Measurements from ENCODE around the gene DUS1L.

GRCh38 chr17:82037092-82037888 lies 28.3 kb downstream of the DUS1L start, which contains the start of gene DCXR:
- TF ChIP-seq CTCF (IDR thresholded peaks at IDR 0.05) (peak; percentile 96), ZFX (IDR thresholded peaks at IDR 0.05; ENCODE audit: borderline replicate concordance) (no peak)

Measured in 22Rv1 (cell line).